OCI-LY3 (cell line): ENCODE data around the gene ALPP.
"Not testable (repeated sequence)": the region's sequence is repeated elsewhere in the genome, so short reads cannot be mapped to it uniquely, and the experiment has no call there.

ENCODE experiments used
- H2AFZ ChIP-seq: fragments of 200-600, 300-600 bp; shearing (Covaris generic); 2 replicates; pipeline ENCODE4 v1.6.0; 2014; ENCODE audit warnings: antibody characterized with exemption, low read depth, low read length
- H3K27ac ChIP-seq: fragments of 200-600, 300-600 bp; sonication (generic); 2 replicates; pipeline ENCODE4 v1.5.1; 2014; ENCODE audit warnings: mild to moderate bottlenecking, low read length, moderate library complexity, mixed read lengths
- H3K27me3 ChIP-seq: fragments of 200-600, 300-600 bp; sonication (generic); 2 replicates; pipeline ENCODE4 v1.6.1; 2014; ENCODE audit warnings: low read depth, low read length, mixed read lengths
- H3K36me3 ChIP-seq: fragments of 200-600, 300-600 bp; sonication (generic); replicated peaks from 2 replicates; pipeline ENCODE3; 2014; ENCODE audit warnings: low read depth, low read length, mixed read lengths
- H3K4me1 ChIP-seq: fragments of 300-600, 200-600 bp; sonication (generic); 2 replicates; pipeline ENCODE4 v1.6.1; 2014; ENCODE audit warnings: low read length, mixed read lengths
- H3K4me2 ChIP-seq: fragments of 200-600, 300-600 bp; sonication (generic); 2 replicates; pipeline ENCODE4 v1.6.1; 2014; ENCODE audit warnings: low read length, mixed read lengths
- H3K4me3 ChIP-seq: fragments of 300-600, 200-600 bp; sonication (generic); 2 replicates; pipeline ENCODE4 v1.5.1; 2014; ENCODE audit warnings: antibody characterized with exemption, mild to moderate bottlenecking, low read length, moderate library complexity
- H3K79me2 ChIP-seq: fragments of 300-600, 200-600 bp; shearing (Covaris generic); 2 replicates; pipeline ENCODE4 v1.6.1; 2014; ENCODE audit warnings: mild to moderate bottlenecking, low read length, mixed read lengths
- H3K9ac ChIP-seq: fragments of 300-600, 200-600 bp; shearing (Covaris generic); 2 replicates; pipeline ENCODE4 v1.6.0; 2014; ENCODE audit warnings: mild to moderate bottlenecking, low read length, moderate library complexity
- H3K9me3 ChIP-seq: fragments of 200-600, 300-600 bp; shearing (Covaris generic); 2 replicates; pipeline ENCODE4 v1.6.1; 2014; ENCODE audit warnings: low read length, mixed read lengths; ENCODE audit not compliant: insufficient read depth
- H4K20me1 ChIP-seq: fragments of 200-600, 300-600 bp; sonication (generic); 2 replicates; pipeline ENCODE4 v1.6.1; 2016; ENCODE audit warnings: low read length, mixed read lengths; ENCODE audit not compliant: insufficient read depth
- CTCF ChIP-seq: fragments of 200-600, 300-600 bp; sonication (generic); IDR thresholded peaks from 2 replicates; pipeline ENCODE4 v1.5.1; 2014; ENCODE audit warnings: antibody characterized with exemption, low read length, low read depth
- EZH2phosphoT487 ChIP-seq: fragments of 200-600 bp; shearing (Covaris generic); IDR thresholded peaks from 2 replicates; pipeline ENCODE4 v1.6.1; 2018; ENCODE audit warnings: antibody characterized with exemption, mixed run types, low read depth

ALPP gene

DNA sequence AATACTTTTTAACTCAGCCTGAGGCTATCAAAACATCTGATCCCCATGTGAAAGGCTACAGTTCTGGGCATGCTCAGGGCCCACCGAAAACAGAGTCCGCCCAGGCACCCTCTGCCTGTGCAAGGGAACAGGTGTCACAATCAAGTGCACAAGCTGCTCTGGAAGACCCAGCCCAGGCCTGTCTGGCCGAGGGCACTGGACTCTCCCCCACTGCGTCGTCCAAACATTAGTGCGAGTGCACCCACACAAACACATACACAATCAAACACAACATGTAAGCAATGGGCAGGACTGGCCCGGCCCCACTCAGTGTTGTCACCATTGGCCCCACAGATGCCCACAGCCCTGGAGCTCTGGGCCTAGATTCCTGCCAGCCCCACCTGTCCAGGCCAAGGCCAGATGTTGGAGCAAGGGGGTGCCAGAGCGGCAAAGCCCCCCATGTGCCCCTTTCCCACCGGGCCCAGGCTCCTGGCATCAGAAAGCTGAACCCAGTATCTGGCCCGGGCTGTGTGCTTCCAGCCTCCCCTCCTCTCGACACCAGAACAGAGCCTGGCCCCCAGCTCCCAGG is 27.5 kb downstream of the ALPP start:
- no peaks in the 10 kb centered on the region for H3K79me2 ChIP-seq

DNA sequence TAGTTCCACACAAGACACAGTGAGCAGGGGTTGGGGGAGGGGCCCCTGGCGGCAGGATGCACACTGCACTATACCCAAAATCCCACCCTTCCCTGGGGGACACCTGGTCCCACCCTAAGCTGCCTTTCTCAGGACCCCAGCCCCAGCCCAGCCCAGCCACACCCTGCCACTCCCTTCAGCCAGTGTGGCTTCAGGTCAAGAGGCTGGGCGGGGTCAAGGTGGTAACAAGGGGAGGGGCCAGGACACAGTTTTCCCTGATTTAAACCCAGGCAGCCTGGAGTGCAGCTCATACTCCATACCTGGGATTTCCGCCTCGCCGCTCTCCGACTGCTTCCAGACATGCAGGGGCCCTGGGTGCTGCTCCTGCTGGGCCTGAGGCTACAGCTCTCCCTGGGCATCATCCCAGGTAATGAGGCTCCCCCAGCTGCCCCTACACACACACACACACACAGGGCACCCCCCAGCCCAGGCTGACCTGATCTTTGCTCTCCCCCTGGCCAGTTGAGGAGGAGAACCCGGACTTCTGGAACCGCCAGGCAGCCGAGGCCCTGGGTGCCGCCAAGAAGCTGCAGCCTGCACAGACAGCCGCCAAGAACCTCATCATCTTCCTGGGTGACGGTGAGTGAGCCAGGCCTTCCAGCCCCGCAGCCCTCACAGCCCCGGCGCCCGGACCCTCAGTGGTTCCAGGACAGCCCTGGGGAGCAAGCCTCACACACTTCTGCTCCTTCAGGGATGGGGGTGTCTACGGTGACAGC is 28.2 kb downstream of the ALPP start, which contains the start of gene ALPG:
ALPG (plus strand) TSS at position 289 of the 755 bp plus-strand sequence; CDS start at position 340, 51 bp downstream.
- H3K4me1 ChIP-seq: no peaks in the 10 kb centered on the region

More for the DNA sequence above, 27.5 kb downstream of the ALPP start:
- H3K27me3 ChIP-seq: no peaks in the 10 kb centered on the region
- TF ChIP-seq EZH2phosphoT487 (no peak), CTCF (no peak)
- no peaks in the 10 kb centered on the region for H3K4me1 ChIP-seq
- H3K4me3 ChIP-seq: no peak overlapping the region
- no peak overlapping the region for H2AFZ ChIP-seq
- no peak overlapping the region for H3K4me2 ChIP-seq
- no peak overlapping the region for H3K9ac ChIP-seq
- no peaks in the 10 kb centered on the region for H4K20me1 ChIP-seq
- H3K9me3 ChIP-seq: no peaks in the 10 kb centered on the region
- H3K27ac ChIP-seq: no peak overlapping the region
- no peaks in the 10 kb centered on the region for H3K36me3 ChIP-seq

GRCh38 chr2:232407428-232408150 is 29.0 kb downstream of the ALPP start:
- not testable (repeated sequence) for H3K9me3 ChIP-seq, H3K4me1 ChIP-seq, H4K20me1 ChIP-seq, H3K36me3 ChIP-seq, H3K4me2 ChIP-seq, H3K79me2 ChIP-seq, H2AFZ ChIP-seq, H3K27ac ChIP-seq, H3K4me3 ChIP-seq, H3K27me3 ChIP-seq, H3K9ac ChIP-seq

More for the DNA sequence above, 28.2 kb downstream of the ALPP start, which contains the start of gene ALPG:
- TF ChIP-seq EZH2phosphoT487: no peak
- no peak for TF ChIP-seq CTCF
- H3K9me3 ChIP-seq: no peaks in the 10 kb centered on the region
- no peaks in the 10 kb centered on the region for H3K27me3 ChIP-seq
- no peak within 1 kb of the TSS for H3K4me2 ChIP-seq
- no peak within 1 kb of the TSS for H3K27ac ChIP-seq
- no peaks in the 10 kb centered on the region for H3K36me3 ChIP-seq
- no peaks in the 10 kb centered on the region for H4K20me1 ChIP-seq
- H3K79me2 ChIP-seq: no peaks in the 10 kb centered on the region
- H3K9ac ChIP-seq: no peak within 1 kb of the TSS
- H2AFZ ChIP-seq: no peak within 1 kb of the TSS
- no peak within 1 kb of the TSS for H3K4me3 ChIP-seq

DNA sequence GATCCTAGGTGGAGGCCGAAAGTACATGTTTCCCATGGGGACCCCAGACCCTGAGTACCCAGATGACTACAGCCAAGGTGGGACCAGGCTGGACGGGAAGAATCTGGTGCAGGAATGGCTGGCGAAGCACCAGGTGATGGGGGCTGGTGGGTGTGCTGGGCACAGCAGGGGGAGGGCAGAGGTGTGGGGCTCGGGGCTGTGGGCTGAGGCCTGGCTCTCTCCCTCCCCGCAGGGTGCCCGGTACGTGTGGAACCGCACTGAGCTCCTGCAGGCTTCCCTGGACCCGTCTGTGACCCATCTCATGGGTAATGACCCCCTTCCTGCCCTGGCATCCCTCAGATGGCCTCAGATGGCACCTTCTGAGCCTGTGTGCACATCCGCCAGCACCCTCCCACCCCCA is 29.7 kb downstream of the ALPP start:
- H3K4me3 ChIP-seq, H3K27me3 ChIP-seq, H4K20me1 ChIP-seq, H3K4me1 ChIP-seq, H3K27ac ChIP-seq, H3K36me3 ChIP-seq, H2AFZ ChIP-seq, H3K9me3 ChIP-seq, H3K79me2 ChIP-seq, H3K9ac ChIP-seq, H3K4me2 ChIP-seq: not testable (repeated sequence)

GRCh38 chr2:232409617-232410016 is 31.1 kb downstream of the ALPP start:
- not testable (repeated sequence) for H3K4me1 ChIP-seq, H3K27ac ChIP-seq, H3K79me2 ChIP-seq, H3K4me2 ChIP-seq, H3K27me3 ChIP-seq, H3K4me3 ChIP-seq, H4K20me1 ChIP-seq, H3K9ac ChIP-seq, H2AFZ ChIP-seq, H3K36me3 ChIP-seq, H3K9me3 ChIP-seq
